PC-3 (cell line): Measurements from ENCODE around the gene AKAP13.

Source experiments
- CTCF ChIP-seq: fragments of 300-600 bp; sonication (generic); conservative IDR thresholded peaks from 2 replicates; pipeline ENCODE4 v1.5.1; 2017; ENCODE audit warnings: antibody characterized with exemption, low read depth, mild to moderate bottlenecking, low read length
- EZH2 ChIP-seq: fragments of 300-600 bp; sonication (generic); IDR thresholded peaks from one replicate; pipeline ENCODE4 v1.6.1; 2017; ENCODE audit warnings: antibody characterized with exemption, mild to moderate bottlenecking, low read length; ENCODE audit not compliant: unreplicated experiment

- TF ChIP-seq CTCF (no peak), EZH2 (no peak)
These were observed 43.5 kb upstream of the AKAP13 start for GRCh38 chr15:85336880-85337279.
